ENCODE results near the gene GPAM.
A peak's percentile ranks its signal among the peaks of the same experiment; 100 is the strongest.
"Not testable (repeated sequence)": the region's sequence is repeated elsewhere in the genome, so short reads cannot be mapped to it uniquely, and the experiment has no call there.

The GPAM gene

GRCh38 chr10:112183329-112184051 lies at the start of gene GPAM:
Gene GPAM (minus strand): TSS chr10:112183765. CDS start chr10:112181784, 1,981 bp downstream.
- DNase-seq (ENCODE audit: extremely low read depth in 1 of 2, low read depth in 1 of 2): peak; percentile 93 to 100

DNA sequence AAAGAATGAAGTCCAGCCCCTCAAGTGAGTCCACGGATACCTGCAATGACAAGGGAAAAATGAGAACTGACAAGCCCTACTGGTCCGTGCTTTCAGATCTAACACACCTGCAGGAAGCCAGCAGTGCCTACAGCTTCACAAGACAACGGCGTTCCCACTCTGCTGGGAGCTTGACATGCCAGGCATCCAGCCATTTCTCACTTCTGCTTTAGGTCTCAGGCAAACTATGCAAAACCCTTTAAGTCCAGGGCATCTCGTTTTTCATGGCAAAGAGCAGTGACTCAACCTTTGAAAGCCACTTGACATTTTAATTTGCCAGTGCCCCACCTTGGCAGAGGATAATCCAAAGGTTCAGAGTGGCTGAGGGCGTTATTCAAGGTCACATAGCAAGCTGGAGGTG lies 49.1 kb upstream of the GPAM start:
- DNase-seq (ENCODE audit: extremely low read depth in 1 of 2, low read depth in 1 of 2): no peak

GRCh38 chr10:112231602-112232400 lies 48.2 kb upstream of the GPAM start:
- DNase-seq (ENCODE audit: extremely low read depth in 1 of 2, low read depth in 1 of 2): no peak

DNA sequence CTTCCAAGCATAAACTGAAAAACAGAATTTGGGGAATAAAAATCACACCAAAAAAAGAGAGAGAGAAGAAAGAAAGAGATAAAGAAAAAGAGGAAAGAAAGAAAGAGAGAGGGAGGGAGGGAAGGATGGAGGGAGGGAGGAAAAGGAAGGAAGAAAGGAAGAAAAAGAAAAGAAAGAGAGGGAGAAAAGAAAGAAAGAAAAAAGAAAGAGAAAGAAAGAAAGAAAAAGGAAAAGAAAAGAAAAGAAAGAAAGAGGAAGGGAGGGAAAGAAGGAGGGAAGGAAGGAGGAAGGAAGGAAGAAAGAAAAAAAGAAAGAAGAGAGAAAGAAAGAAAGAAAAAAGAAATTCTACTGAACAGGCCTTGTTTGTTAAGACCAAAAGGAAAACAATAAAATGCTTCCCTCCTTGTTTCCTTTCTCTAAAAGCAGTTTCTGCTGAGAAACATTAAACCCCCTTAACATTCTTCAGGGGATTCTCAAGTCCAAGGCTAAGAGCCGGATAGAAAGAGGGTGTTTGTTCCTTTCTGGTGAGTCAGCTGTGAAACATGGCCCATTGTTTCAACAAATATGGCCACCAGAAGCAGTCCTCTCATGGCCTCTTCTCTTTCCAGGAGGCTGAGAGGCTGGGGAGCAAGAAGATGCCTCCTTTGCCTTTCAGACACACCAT lies 46.9 kb upstream of the GPAM start:
- DNase-seq (ENCODE audit: extremely low read depth in 1 of 2, low read depth in 1 of 2): no peak

DNA sequence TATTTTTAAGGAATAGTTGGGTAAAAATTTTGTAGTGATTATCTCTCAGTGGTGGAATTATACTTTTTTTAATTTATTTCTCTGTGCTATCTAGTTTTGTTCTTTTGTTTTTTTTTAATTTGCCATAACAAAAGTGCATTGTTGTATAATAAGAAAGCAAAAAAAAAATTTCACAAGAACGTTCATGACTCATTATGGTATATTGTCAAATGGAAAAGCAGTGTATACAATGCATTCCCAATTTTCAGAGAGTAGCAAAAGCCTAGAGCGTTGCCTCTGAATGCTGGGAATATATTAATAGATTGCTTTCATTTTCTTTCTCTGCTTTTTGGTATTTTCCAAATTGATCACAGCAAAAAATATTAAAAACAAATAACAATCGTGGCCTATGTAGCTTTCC lies 46.3 kb upstream of the GPAM start:
- DNase-seq (ENCODE audit: extremely low read depth in 1 of 2, low read depth in 1 of 2): no peak

DNA sequence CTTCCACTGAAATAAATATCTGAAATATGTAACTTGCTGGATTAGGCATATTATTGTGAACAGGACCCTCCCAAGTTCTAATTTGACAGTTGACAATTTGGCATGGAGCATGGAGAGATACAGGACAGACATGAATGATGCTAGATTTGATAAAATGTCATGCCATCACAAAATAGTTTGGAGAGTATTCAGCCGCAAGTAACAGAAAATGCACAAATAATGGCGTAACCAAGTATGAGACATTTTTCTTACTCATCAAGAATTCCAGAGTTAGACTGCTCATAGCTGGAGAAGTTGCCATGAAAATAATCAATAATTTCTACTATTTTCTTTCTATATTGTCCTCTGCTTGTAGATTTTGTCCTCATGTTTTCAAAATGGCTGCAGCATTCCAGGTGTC lies 45.5 kb upstream of the GPAM start:
- DNase-seq (ENCODE audit: extremely low read depth in 1 of 2, low read depth in 1 of 2): no peak

GRCh38 chr10:112228366-112229088 lies 45.0 kb upstream of the GPAM start:
- DNase-seq (ENCODE audit: extremely low read depth in 1 of 2, low read depth in 1 of 2): not testable (repeated sequence)

DNA sequence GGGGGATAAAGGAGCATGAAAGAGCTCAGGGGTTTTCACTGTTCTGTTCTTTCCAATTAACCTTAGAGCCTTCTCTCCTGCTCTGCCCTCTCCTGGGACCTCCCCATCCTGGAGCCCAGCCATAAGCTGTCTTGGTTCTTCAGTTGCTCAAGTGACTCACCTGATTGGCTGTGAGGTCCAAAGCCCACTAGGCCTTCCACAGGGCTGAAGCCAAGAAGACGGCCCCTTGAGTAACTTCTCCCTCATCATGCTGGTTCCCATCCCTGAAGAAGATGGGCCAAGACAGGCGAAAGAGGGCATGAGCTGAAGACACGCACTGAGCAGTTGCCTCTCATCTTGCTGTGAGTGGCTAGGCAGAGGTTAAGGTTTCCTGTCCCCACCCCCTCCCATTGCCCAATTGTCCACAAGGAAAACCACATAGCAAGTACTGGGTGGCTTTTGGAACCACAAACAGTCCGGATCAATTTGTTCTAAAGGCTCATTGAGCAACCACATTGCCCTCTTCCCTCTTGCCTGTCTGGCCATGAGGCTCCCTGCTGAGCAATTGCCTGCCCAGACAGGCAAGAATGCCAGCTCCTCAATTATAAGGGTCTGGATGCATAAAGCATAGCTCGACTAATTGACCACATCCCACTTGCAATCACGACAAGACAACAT lies 43.9 kb upstream of the GPAM start:
- no peak for DNase-seq (ENCODE audit: extremely low read depth in 1 of 2, low read depth in 1 of 2)

- no peak for DNase-seq (ENCODE audit: extremely low read depth in 1 of 2, low read depth in 1 of 2)
Measured at GRCh38 chr10:112226439-112227248, 43.1 kb upstream of the GPAM start.

DNA sequence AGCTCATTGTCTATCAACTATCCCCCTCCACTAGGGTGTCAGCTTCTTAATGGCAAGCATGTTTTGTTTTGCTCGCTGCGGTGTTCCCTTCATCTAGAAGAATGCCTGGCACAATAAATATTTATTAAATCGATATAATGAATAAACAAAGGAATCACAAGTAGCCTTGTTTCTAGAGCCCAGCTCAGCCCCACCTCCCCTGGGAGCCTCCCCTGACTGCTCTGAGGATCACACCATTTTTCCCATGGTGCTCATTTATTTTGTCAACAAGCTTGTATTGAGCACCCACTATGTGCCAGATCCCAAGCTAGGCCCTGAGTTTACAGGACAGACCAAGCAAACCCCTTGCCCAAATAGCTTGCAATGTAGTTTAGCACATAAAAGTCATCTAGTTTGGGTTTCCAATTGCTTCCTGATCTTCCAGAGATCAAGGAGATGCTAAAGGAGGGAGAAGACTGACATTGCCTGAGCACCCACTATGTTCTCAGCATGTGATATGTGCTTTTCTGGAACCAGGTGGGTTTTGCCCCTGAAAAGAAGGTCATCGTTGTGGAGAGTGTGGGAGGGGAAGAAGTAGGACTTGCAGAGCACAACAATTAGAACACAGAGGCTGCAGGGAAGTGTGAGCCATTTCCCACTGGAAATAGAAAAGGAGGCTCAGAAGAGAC lies 42.3 kb upstream of the GPAM start:
- no peak for DNase-seq (ENCODE audit: extremely low read depth in 1 of 2, low read depth in 1 of 2)

DNA sequence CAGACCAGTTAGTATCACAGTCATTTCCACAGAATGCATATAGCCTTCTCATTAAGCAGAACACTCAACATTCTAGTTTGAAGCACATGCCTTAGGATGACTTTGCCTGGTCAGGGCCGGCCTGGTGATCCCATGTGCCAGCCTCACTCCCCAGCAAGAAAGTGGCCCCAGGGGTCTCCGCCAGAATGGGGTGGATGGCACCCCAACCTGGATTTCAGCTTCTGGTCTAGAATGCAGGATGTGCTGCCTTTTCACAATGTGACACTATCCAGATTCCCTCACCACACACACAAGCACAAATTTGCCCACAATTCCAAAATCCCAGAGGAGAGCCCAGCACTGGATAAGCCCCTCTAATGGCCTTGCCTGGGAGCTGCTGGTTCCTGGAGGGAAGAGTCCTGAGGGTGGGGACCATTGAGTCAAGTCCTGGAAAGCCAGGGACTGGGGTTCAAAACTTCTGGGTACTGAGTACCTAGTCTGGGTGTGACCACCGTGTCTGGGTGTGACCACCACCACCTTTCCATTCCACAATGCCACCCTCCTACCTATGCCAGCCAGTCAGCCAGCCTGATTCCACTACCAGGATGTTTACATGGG lies 41.5 kb upstream of the GPAM start:
- DNase-seq (ENCODE audit: extremely low read depth in 1 of 2, low read depth in 1 of 2): no peak

GRCh38 chr10:112223725-112224124 lies 40.2 kb upstream of the GPAM start:
- no peak for DNase-seq (ENCODE audit: extremely low read depth in 1 of 2, low read depth in 1 of 2)

GRCh38 chr10:112222799-112223198 lies 39.2 kb upstream of the GPAM start:
- no peak for DNase-seq (ENCODE audit: extremely low read depth in 1 of 2, low read depth in 1 of 2)

DNA sequence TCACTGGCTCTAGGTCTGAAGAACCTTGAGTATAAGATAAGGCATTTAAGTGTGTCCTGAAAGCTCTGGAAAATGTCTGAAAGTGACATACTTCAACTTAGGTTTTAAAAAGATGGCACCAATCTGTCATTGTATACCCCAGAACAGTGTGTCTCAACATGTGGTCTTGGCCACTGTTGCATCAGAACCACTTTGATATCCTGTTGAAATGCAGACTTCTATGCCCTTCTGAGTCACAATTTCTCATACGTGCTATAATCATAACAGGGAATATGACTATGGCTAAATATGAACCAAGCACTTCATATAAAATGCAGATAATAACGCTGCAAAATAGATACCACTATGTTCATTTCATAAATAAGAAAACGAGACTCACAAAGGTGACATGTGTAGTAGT lies 38.0 kb upstream of the GPAM start:
- DNase-seq (ENCODE audit: extremely low read depth in 1 of 2, low read depth in 1 of 2): no peak

GRCh38 chr10:112218960-112219359 lies 35.4 kb upstream of the GPAM start:
- DNase-seq (ENCODE audit: extremely low read depth in 1 of 2, low read depth in 1 of 2): no peak

GRCh38 chr10:112218036-112218390 lies 34.4 kb upstream of the GPAM start:
- no peak for DNase-seq (ENCODE audit: extremely low read depth in 1 of 2, low read depth in 1 of 2)

GRCh38 chr10:112217386-112218035 lies 33.9 kb upstream of the GPAM start:
- no peak for DNase-seq (ENCODE audit: extremely low read depth in 1 of 2, low read depth in 1 of 2)

- no peak for DNase-seq (ENCODE audit: extremely low read depth in 1 of 2, low read depth in 1 of 2)
Measured at GRCh38 chr10:112216966-112217365, 33.4 kb upstream of the GPAM start.
